SK-N-SH (cell line): ENCODE results near the gene KRT17. TPM values are rescaled to one million over a fixed set of nuclear protein-coding genes. Genes with fewer than 3 reads are reported as not detected.

Experiments used
- CTCF ChIA-PET: fragments of 300-600, 350-600 bp; formaldehyde crosslinking; extraction: SDS; loops from one replicate; lab custom pipeline; 2021; lab: Yijun Ruan, JAX
- POLR2A ChIA-PET: fragments of 350-600 bp; sonication (Branson Sonifier 250); formaldehyde crosslinking; extraction: SDS; loops from one replicate; lab custom pipeline; 2020; ENCODE audit warnings: antibody characterized with exemption, inconsistent platforms; lab: Yijun Ruan, JAX
- DNase-seq: peaks from one replicate; pipeline ENCODE4 v3.0.0; 2012
- H2AFZ ChIP-seq: fragments of 200-600 bp; sonication (generic); 2 replicates; pipeline ENCODE4 v1.8.1; 2016; ENCODE audit warnings: antibody characterized with exemption, mild to moderate bottlenecking, low read depth
- H3F3A ChIP-seq: fragments of 200-600 bp; sonication (generic); replicated peaks from 2 replicates; pipeline ENCODE3; 2016; ENCODE audit warnings: antibody characterized with exemption, mild to moderate bottlenecking; ENCODE audit not compliant: insufficient read depth
- H3K27ac ChIP-seq, 2 experiments: fragments of 200-500 bp in 1 of 2; fragments of 200-600 bp in 1 of 2; sonication (Bioruptor generic) in 1 of 2; sonication (generic), shearing (Covaris generic) in 1 of 2; 2 replicates each; pipeline versions ENCODE4 v1.5.1 to v1.6.1; 2014 to 2016; ENCODE audit warnings: low read depth in 2 of 2, inconsistent platforms in 1 of 2, low read length in 1 of 2, mild to moderate bottlenecking in 1 of 2, mixed read lengths in 1 of 2
- H3K27me3 ChIP-seq: fragments of 200-600 bp; sonication (generic), shearing (Covaris generic); 2 replicates; pipeline ENCODE4 v1.6.1; 2016; ENCODE audit warnings: mixed run types; ENCODE audit not compliant: insufficient read depth
- H3K36me3 ChIP-seq, 2 experiments: fragments of 200-500 bp in 1 of 2; fragments of 200-600 bp in 1 of 2; sonication (Bioruptor generic) in 1 of 2; sonication (generic) in 1 of 2; replicated peaks in 1 of 2; 2 replicates each; pipeline versions ENCODE3 to v1.5.1; 2014 to 2016; ENCODE audit warnings: low read length in 1 of 2, mild to moderate bottlenecking in 1 of 2; ENCODE audit not compliant: insufficient read depth in 2 of 2, control insufficient read depth in 1 of 2
- H3K4me1 ChIP-seq, 2 experiments: fragments of 200-500 bp in 1 of 2; fragments of 200-600 bp in 1 of 2; sonication (Bioruptor generic) in 1 of 2; sonication (generic), shearing (Covaris generic) in 1 of 2; 2 replicates each; pipeline versions ENCODE4 v1.5.1 to v1.6.1; 2014 to 2016; ENCODE audit warnings: low read depth in 1 of 2, low read length in 1 of 2, mixed run types in 1 of 2; ENCODE audit not compliant: insufficient read depth in 2 of 2, control insufficient read depth in 1 of 2
- H3K4me2 ChIP-seq: fragments of 200-600 bp; sonication (generic), shearing (Covaris generic); 2 replicates; pipeline ENCODE4 v1.6.1; 2017; ENCODE audit warnings: mixed run types
- H3K4me3 ChIP-seq, 2 experiments: fragments of 200-500 bp in 1 of 2; fragments of 200-600 bp in 1 of 2; sonication (Bioruptor generic) in 1 of 2; sonication (generic), shearing (Covaris generic) in 1 of 2; 2 replicates each; pipeline versions ENCODE4 v1.5.1 to v1.8.1; 2014 to 2016; ENCODE audit warnings: low read depth in 2 of 2, inconsistent platforms in 1 of 2, low read length in 1 of 2, mild to moderate bottlenecking in 1 of 2, mixed read lengths in 1 of 2, moderate library complexity in 1 of 2
- H3K79me2 ChIP-seq: fragments of 200-600 bp; sonication (generic); 2 replicates; pipeline ENCODE4 v1.8.1; 2017; ENCODE audit warnings: mild to moderate bottlenecking; ENCODE audit not compliant: insufficient read depth
- H3K9ac ChIP-seq: fragments of 200-600 bp; sonication (generic); 2 replicates; pipeline ENCODE4 v1.6.1; 2017; ENCODE audit warnings: mixed run types
- H3K9me2 ChIP-seq: fragments of 200-600 bp; sonication (generic); 2 replicates; pipeline ENCODE4 v1.6.1; 2017; ENCODE audit warnings: mixed run types
- H3K9me3 ChIP-seq: fragments of 200-600 bp; sonication (generic); 2 replicates; pipeline ENCODE4 v1.6.1; 2017; ENCODE audit warnings: mixed run types, mild to moderate bottlenecking, moderate library complexity
- H4K20me1 ChIP-seq: fragments of 200-600 bp; sonication (generic); 2 replicates; pipeline ENCODE4 v1.6.1; 2017; ENCODE audit warnings: mild to moderate bottlenecking, mixed run types; ENCODE audit not compliant: insufficient read depth
- CHD2 ChIP-seq: fragments of 150-350 bp; IDR thresholded peaks from 2 replicates; pipeline ENCODE4 v1.6.1; 2018; ENCODE audit warnings: low read length; ENCODE audit not compliant: partially characterized antibody
- EP300 ChIP-seq, 2 experiments: IDR thresholded peaks; 2 replicates each; pipeline versions ENCODE4 v1.4.0 to v1.6.1; 2012; ENCODE audit warnings: borderline replicate concordance in 1 of 2, low read depth in 1 of 2, low read length in 1 of 2
- FOSL2 ChIP-seq: IDR thresholded peaks from 2 replicates; pipeline ENCODE4 v1.4.0; 2012; ENCODE audit warnings: low read depth, mild to moderate bottlenecking, moderate library complexity, borderline replicate concordance
- FOXJ3 ChIP-seq: sonication (generic); formaldehyde crosslinking; IDR thresholded peaks from 2 replicates; pipeline ENCODE4 v1.5.1; 2020; ENCODE audit warnings: mild to moderate bottlenecking, missing genetic modification reagents
- FOXM1 ChIP-seq: IDR thresholded peaks from 2 replicates; pipeline ENCODE4 v1.4.0; 2012; ENCODE audit warnings: low read depth, mild to moderate bottlenecking
- GABPA ChIP-seq: IDR thresholded peaks from 2 replicates; pipeline ENCODE4 v1.4.0; 2012; ENCODE audit warnings: low read depth, mild to moderate bottlenecking
- JUND ChIP-seq: IDR thresholded peaks from 2 replicates; pipeline ENCODE4 v1.4.0; 2012
- MEF2A ChIP-seq: IDR thresholded peaks from 2 replicates; pipeline ENCODE4 v1.4.0; 2012; ENCODE audit warnings: low read depth, borderline replicate concordance
- MXI1 ChIP-seq: IDR thresholded peaks from 2 replicates; pipeline ENCODE4 v1.6.1; 2012; ENCODE audit warnings: mild to moderate bottlenecking, low read depth, low read length, improper control_type of control experiment
- NFIC ChIP-seq: IDR thresholded peaks from 2 replicates; pipeline ENCODE4 v1.4.0; 2012; ENCODE audit warnings: borderline replicate concordance
- NRF1 ChIP-seq: IDR thresholded peaks from 2 replicates; pipeline ENCODE4 v1.6.1; 2012; ENCODE audit warnings: low read depth, mild to moderate bottlenecking, low read length
- POLR2AphosphoS5 ChIP-seq: IDR thresholded peaks from 2 replicates; pipeline ENCODE4 v1.6.1; 2012; ENCODE audit warnings: low read depth, low read length
- RAD21 ChIP-seq: IDR thresholded peaks from 2 replicates; pipeline ENCODE4 v1.6.1; 2012; ENCODE audit warnings: mild to moderate bottlenecking, low read length
- RCOR1 ChIP-seq: fragments of 150-350 bp; IDR thresholded peaks from 2 replicates; pipeline ENCODE4 v1.6.1; 2017; ENCODE audit warnings: antibody characterized with exemption, low read length
- RFX5 ChIP-seq: IDR thresholded peaks from 2 replicates; pipeline ENCODE4 v1.6.1; 2012; ENCODE audit warnings: mild to moderate bottlenecking, improper control_type of control experiment, low read length
- RXRA ChIP-seq: IDR thresholded peaks from 2 replicates; pipeline ENCODE4 v1.4.0; 2012; ENCODE audit warnings: low read depth, mild to moderate bottlenecking, borderline replicate concordance
- SMC3 ChIP-seq: IDR thresholded peaks from 2 replicates; pipeline ENCODE4 v1.6.1; 2012; ENCODE audit warnings: low read depth, low read length, improper control_type of control experiment
- TAF1 ChIP-seq: IDR thresholded peaks from 2 replicates; pipeline ENCODE4 v1.6.1; 2012; ENCODE audit warnings: low read depth, mild to moderate bottlenecking, low read length, moderate library complexity, borderline replicate concordance
- TCF12 ChIP-seq: IDR thresholded peaks from 2 replicates; pipeline ENCODE4 v1.4.0; 2012
- TEAD4 ChIP-seq: IDR thresholded peaks from 2 replicates; pipeline ENCODE4 v1.4.0; 2012; ENCODE audit warnings: mild to moderate bottlenecking, borderline replicate concordance; ENCODE audit not compliant: insufficient read depth
- YY1 ChIP-seq: IDR thresholded peaks from 2 replicates; pipeline ENCODE4 v1.4.0; 2012; ENCODE audit warnings: low read depth, mild to moderate bottlenecking
- WGBS: methylation state at CpG from one replicate; pipeline ENCODE4 v1.1.6; 2017; ENCODE audit warnings: low lambda C conversion rate; 5-methylcytosine and 5-hydroxymethylcytosine counted together
- polyA plus RNA-seq, 3 experiments: library from polyadenylated mRNA; depleted of rRNA; stranded (reverse); fragments of >200 nt; gene quantifications; 2 replicates each; pipeline ENCODE4 v1.2.3, GENCODE V29; 2012
- TF ChIP-seq, protein P1 (sequence below): IDR thresholded peaks from 2 replicates; pipeline ENCODE4 v1.4.0; 2012; ENCODE audit warnings: low read depth
- TF ChIP-seq, protein P2 (sequence below): IDR thresholded peaks from 2 replicates; pipeline ENCODE4 v1.4.0; 2012; ENCODE audit warnings: low read depth, borderline replicate concordance
- TF ChIP-seq, protein P3 (sequence below): fragments of 150-350 bp; IDR thresholded peaks from 2 replicates; pipeline ENCODE4 v1.6.1; 2017; ENCODE audit warnings: antibody characterized with exemption, low read length, low read depth, borderline replicate concordance

Gene KRT17
- polyA plus RNA-seq, 1 of the 3 experiments (the other 2 are of a cell fraction), result 0.39 TPM

DNA sequence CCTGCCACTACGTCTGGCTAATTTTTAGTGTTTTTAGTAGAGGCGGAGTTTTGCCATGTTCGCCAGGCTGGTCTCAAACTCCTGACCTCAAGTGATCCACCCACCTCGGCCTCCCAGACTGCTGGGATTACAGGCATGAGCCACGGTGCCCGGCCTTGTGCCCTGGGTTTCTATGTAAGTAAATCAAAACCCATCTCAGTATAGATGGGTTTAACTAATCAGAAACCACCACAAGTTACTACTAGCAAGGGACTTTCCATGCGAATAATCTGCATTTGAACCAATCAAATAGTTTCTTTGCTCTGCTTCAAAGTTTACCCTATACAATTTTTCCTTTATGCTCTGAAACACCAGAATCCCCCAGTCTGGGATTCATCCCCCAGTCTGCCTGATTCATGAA, 47.8 kb upstream of the KRT17 start:
- no peak overlapping the region for H3K9ac ChIP-seq
- POLR2A ChIA-PET, result no interaction called here
- no peaks in the 10 kb centered on the region for H3K9me3 ChIP-seq
- 86% methylated on average over 6 of the region's 7 CpGs for WGBS
- H2AFZ ChIP-seq, result no peak overlapping the region
- H3K4me3 ChIP-seq, result no peak overlapping the region
- H3K4me1 ChIP-seq, result peaks cover 0 to under 1% of the 10 kb centered on the region in 2 experiments; a peak in 1 of 4 replicates
- DNase-seq, result no peak
- H3K27me3 ChIP-seq, result peaks cover 8% of the 10 kb centered on the region; the same call in 1 of the 2 replicates
- H3K4me2 ChIP-seq, result no peak overlapping the region
- H3F3A ChIP-seq, result no peaks in the 10 kb centered on the region
- no peaks in the 10 kb centered on the region for H3K79me2 ChIP-seq
- no peaks in the 10 kb centered on the region for H4K20me1 ChIP-seq
- no peak overlapping the region for H3K27ac ChIP-seq
- H3K36me3 ChIP-seq, result no peaks in the 10 kb centered on the region
- TF ChIP-seq TEAD4 (no peak), RAD21 (no peak), YY1 (no peak), TAF1 (no peak), NRF1 (no peak), FOXM1 (no peak), FOSL2 (no peak), RFX5 (no peak), MXI1 (no peak), RXRA (no peak), EP300 (IDR thresholded peaks at IDR 0.05; ENCODE audit: borderline replicate concordance in 1 of 2, low read depth in 1 of 2, low read length in 1 of 2) (no peak), NFIC (no peak), GABPA (no peak), TCF12 (no peak), POLR2AphosphoS5 (no peak), MEF2A (no peak), FOXJ3 (no peak), CHD2 (no peak)
- TF ChIP-seq, protein P1, sequence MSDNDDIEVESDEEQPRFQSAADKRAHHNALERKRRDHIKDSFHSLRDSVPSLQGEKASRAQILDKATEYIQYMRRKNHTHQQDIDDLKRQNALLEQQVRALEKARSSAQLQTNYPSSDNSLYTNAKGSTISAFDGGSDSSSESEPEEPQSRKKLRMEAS, result no peak
- CTCF ChIA-PET, result interaction anchor here (2.8 kb wide), 1 partner anchor 122 kb away, joined by 24 read pairs; no protein-coding TSS in a partner anchor
- H3K9me2 ChIP-seq, result no peaks in the 10 kb centered on the region

DNA sequence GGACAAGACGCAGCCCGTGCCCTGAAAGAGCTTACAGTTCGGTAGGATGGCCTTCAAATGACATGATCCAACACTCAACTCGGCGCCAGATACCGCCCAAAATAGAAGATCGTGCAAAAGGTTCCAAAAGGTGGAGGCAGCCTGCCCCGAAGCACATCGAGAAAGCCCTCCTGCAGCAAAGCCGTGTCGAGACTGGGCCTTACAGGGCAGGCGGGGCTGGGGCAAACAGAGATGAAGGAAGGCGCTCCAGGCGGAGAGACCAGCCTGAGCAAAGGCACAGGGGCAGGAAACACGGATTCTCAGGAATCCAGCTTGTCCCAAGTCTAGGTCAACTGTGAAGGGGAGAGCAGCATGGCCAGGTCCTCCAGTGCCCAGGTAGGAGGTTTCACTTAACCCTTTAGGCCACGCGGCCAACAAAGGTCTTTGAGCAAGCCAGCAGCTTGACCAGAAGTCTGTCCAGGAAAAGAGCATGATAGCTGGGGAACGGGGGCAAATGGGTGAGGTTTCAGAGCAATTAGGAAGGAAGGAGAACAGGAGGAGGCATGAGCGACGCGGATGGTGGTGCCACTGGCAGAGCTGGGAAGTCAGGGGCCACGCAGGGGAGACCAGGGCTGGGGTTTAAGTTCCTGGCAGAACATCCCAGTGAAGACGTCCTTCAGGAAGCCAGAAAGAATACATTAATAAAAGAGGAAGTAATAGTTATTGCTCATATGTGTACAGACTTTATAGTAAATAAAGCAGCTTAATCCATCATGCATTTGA, 43.1 kb upstream of the KRT17 start:
- no peaks in the 10 kb centered on the region for H3F3A ChIP-seq

More for the DNA sequence above, 43.1 kb upstream of the KRT17 start:
- no peaks in the 10 kb centered on the region for H3K79me2 ChIP-seq
- ChIA-PET POLR2A (interaction anchor here (1.4 kb wide), 1 partner anchor 22 kb away, joined by 5 read pairs; no protein-coding TSS in a partner anchor), CTCF (interaction anchor here (0.6 to 13.9 kb wide), 22 partner anchors 16 to 1034 kb away, joined by 3 to 534 read pairs (median 3); partner anchors contain the start of gene EIF1)
- 64% methylated on average over 23 of the region's 23 CpGs for WGBS
- peak overlapping the region; percentile 88; the same call in 1 of the 2 replicates for H3K4me2 ChIP-seq
- no peaks in the 10 kb centered on the region for H3K9me2 ChIP-seq
- H3K4me1 ChIP-seq, result peaks cover 4 to 14% of the 10 kb centered on the region in 2 experiments; a peak in 2 of 4 replicates
- no peak for TF ChIP-seq FOXJ3
- TF ChIP-seq, protein P2, sequence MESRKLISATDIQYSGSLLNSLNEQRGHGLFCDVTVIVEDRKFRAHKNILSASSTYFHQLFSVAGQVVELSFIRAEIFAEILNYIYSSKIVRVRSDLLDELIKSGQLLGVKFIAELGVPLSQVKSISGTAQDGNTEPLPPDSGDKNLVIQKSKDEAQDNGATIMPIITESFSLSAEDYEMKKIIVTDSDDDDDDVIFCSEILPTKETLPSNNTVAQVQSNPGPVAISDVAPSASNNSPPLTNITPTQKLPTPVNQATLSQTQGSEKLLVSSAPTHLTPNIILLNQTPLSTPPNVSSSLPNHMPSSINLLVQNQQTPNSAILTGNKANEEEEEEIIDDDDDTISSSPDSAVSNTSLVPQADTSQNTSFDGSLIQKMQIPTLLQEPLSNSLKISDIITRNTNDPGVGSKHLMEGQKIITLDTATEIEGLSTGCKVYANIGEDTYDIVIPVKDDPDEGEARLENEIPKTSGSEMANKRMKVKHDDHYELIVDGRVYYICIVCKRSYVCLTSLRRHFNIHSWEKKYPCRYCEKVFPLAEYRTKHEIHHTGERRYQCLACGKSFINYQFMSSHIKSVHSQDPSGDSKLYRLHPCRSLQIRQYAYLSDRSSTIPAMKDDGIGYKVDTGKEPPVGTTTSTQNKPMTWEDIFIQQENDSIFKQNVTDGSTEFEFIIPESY, result no peak
- TF ChIP-seq JUND, result no peak
- no peak for TF ChIP-seq TCF12
- no peak for TF ChIP-seq FOXM1
- TF ChIP-seq SMC3, result no peak
- TF ChIP-seq NRF1, result no peak
- TF ChIP-seq, protein P3, sequence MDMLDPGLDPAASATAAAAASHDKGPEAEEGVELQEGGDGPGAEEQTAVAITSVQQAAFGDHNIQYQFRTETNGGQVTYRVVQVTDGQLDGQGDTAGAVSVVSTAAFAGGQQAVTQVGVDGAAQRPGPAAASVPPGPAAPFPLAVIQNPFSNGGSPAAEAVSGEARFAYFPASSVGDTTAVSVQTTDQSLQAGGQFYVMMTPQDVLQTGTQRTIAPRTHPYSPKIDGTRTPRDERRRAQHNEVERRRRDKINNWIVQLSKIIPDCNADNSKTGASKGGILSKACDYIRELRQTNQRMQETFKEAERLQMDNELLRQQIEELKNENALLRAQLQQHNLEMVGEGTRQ, result no peak
- TF ChIP-seq CHD2, result no peak
- TF ChIP-seq GABPA, result no peak
- no peak for TF ChIP-seq TEAD4
- TF ChIP-seq YY1, result no peak
- TF ChIP-seq RXRA, result no peak
- no peak for TF ChIP-seq RCOR1
- H2AFZ ChIP-seq, result peak overlapping the region; percentile 99; the same call in 1 of the 2 replicates
- no peaks in the 10 kb centered on the region for H4K20me1 ChIP-seq
- peak overlapping the region in 1 of 2 experiments; percentile 62; a peak in 2 of 4 replicates for H3K4me3 ChIP-seq
- no peak for DNase-seq
- H3K27ac ChIP-seq, result no peak overlapping the region
- H3K27me3 ChIP-seq, result no peaks in the 10 kb centered on the region
- H3K9ac ChIP-seq, result no peak overlapping the region
- no peaks in the 10 kb centered on the region for H3K36me3 ChIP-seq
- H3K9me3 ChIP-seq, result no peaks in the 10 kb centered on the region
